Esophagus muscularis mucosa (tissue), 4 donors: ENCODE measurements around the gene ST7. TPM values are rescaled to one million over a fixed set of nuclear protein-coding genes. Genes with fewer than 3 reads are reported as not detected.

Experiments used
- DNase-seq: peaks from one replicate; pipeline ENCODE4 v3.0.0-alpha.2; 2017; ENCODE audit errors: extremely low spot score
- H3K27ac ChIP-seq, 4 donors: fragments of 200-600 bp; sonication (generic); replicated peaks in 1 of 4; 1 replicate in 3 of 4; 2 replicates in 1 of 4; pipeline ENCODE4 v1.5.1; 2016 to 2019; ENCODE audit warnings: mild to moderate bottlenecking in 1 of 4
- H3K27me3 ChIP-seq, 4 donors: fragments of 200-600 bp; sonication (generic); one replicate each; pipeline versions ENCODE4 v1.5.1 to v1.6.0; 2016 to 2019
- H3K36me3 ChIP-seq, 4 donors: fragments of 200-600 bp; sonication (generic); one replicate each; pipeline ENCODE4 v1.5.1; 2016 to 2019
- H3K4me1 ChIP-seq, 4 donors: fragments of 200-600 bp; sonication (generic); one replicate each; pipeline ENCODE4 v1.5.1; 2016 to 2019
- H3K4me3 ChIP-seq, 4 donors: fragments of 200-600 bp; sonication (generic); 1 replicate in 2 of 4; 2 replicates in 2 of 4; pipeline ENCODE4 v1.5.1; 2016 to 2019; ENCODE audit warnings: mild to moderate bottlenecking in 4 of 4, moderate library complexity in 1 of 4
- H3K9me3 ChIP-seq, 4 donors: fragments of 200-600 bp; sonication (generic); 1 replicate in 3 of 4; 2 replicates in 1 of 4; pipeline ENCODE4 v1.5.1; 2016 to 2019
- EP300 ChIP-seq: sonication (generic); formaldehyde crosslinking; IDR thresholded peaks from one replicate; pipeline ENCODE4 v1.6.1; 2017; ENCODE audit warnings: antibody characterized with exemption
- POLR2A ChIP-seq: fragments of 450-650 bp; IDR thresholded peaks from one replicate; pipeline ENCODE4 v1.6.1; 2017; ENCODE audit warnings: antibody characterized with exemption, moderate library complexity, mild to moderate bottlenecking, low read depth
- POLR2AphosphoS5 ChIP-seq, 2 donors: sonication (generic); formaldehyde crosslinking; IDR thresholded peaks; one replicate each; pipeline ENCODE4 v1.6.1; 2017; ENCODE audit warnings: antibody characterized with exemption in 2 of 2
- WGBS: methylation state at CpG from one replicate; pipeline ENCODE4 v1.1.5; 2018; 5-methylcytosine and 5-hydroxymethylcytosine counted together
- intact Hi-C: fragments of 100-400 bp; cut with DNase I; formaldehyde crosslinking; loops from one replicate; pipeline ENCODE4 v1.15.1; 2023
- total RNA-seq, 4 donors: library from RNA; depleted of rRNA; stranded (reverse); fragments of >200 nt; gene quantifications; one replicate each; pipeline versions ENCODE4 v1.1.0 to v1.2.1, GENCODE V29; 2016
- TF ChIP-seq, protein P1 (sequence below), 3 experiments: fragments of 200-600 bp in 2 of 3; fragments of 450-650 bp in 1 of 3; sonication (generic) in 2 of 3; IDR thresholded peaks; one replicate each; pipeline ENCODE4 v1.5.1; 2017 to 2019; ENCODE audit warnings: antibody characterized with exemption in 3 of 3, mild to moderate bottlenecking in 2 of 3, moderate library complexity in 1 of 3

Gene ST7
- total RNA-seq, 4 donors from 2014 or later: 16.9 to 22.0 (median 18.2) TPM

DNA sequence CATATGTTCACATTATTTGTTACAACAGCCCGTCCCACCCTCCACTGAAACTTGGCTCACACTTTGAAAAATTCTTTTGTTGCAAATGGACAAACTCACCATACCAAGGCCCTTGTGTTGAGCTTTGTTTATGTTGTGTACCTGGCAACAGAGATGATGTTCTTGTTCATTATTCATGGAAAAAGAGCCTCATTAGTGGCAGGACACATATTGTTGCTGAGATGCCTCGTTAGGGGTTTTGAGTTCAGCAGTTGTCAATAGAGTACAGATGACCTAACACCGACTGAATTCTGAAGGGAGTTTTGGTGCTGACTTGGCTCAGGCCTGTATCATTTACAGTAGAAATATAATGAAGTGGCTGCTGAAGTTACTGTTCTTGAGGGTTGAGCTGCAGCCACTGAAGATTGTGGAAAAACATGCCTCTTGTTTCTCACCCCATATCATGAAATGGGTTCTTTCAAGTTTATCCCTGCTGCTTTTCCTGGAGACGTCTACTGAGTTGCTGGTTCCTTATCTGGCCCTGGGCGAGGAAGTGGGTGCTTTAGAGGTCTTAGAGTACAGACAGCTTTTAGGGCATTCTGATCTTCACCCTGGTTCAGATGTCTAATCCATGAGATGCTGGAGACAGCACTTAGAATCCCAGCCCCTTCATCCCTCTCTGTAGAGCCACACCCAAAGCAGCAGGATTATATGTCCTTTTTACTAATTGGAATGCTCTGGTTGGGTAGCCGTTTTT is 219.9 kb downstream of the ST7 start:
- TF ChIP-seq POLR2A: no peak
- no peak for TF ChIP-seq EP300
- TF ChIP-seq POLR2AphosphoS5 (IDR thresholded peaks at IDR 0.05): no peak
- TF ChIP-seq, protein P1, sequence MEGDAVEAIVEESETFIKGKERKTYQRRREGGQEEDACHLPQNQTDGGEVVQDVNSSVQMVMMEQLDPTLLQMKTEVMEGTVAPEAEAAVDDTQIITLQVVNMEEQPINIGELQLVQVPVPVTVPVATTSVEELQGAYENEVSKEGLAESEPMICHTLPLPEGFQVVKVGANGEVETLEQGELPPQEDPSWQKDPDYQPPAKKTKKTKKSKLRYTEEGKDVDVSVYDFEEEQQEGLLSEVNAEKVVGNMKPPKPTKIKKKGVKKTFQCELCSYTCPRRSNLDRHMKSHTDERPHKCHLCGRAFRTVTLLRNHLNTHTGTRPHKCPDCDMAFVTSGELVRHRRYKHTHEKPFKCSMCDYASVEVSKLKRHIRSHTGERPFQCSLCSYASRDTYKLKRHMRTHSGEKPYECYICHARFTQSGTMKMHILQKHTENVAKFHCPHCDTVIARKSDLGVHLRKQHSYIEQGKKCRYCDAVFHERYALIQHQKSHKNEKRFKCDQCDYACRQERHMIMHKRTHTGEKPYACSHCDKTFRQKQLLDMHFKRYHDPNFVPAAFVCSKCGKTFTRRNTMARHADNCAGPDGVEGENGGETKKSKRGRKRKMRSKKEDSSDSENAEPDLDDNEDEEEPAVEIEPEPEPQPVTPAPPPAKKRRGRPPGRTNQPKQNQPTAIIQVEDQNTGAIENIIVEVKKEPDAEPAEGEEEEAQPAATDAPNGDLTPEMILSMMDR (IDR thresholded peaks at IDR 0.05): no peak
- 77% methylated on average over 6 of the region's 6 CpGs for WGBS
- Histone ChIP-seq H3K27ac (no peak overlapping the region), H3K9me3 (no peaks in the 10 kb centered on the region), H3K4me1 (peaks cover 0 to 12% (median 6%) of the 10 kb centered on the region in 4 donors), H3K36me3 (peaks cover 0 to 17% (median 10%) of the 10 kb centered on the region in 4 donors), H3K4me3 (no peak overlapping the region), H3K27me3 (no peaks in the 10 kb centered on the region)
- no peak for DNase-seq
- intact Hi-C loops: no loop called here

GRCh38 chr7:117176206-117176605 is 222.9 kb downstream of the ST7 start:
- no peak overlapping the region for H3K27ac ChIP-seq
- peaks cover 0 to 12% (median 6%) of the 10 kb centered on the region in 4 donors for H3K4me1 ChIP-seq
- H3K27me3 ChIP-seq: no peaks in the 10 kb centered on the region
- H3K4me3 ChIP-seq: no peak overlapping the region
- peaks cover 0 to 14% (median 9%) of the 10 kb centered on the region in 4 donors for H3K36me3 ChIP-seq
- TF ChIP-seq POLR2A (no peak), POLR2AphosphoS5 (IDR thresholded peaks at IDR 0.05) (no peak), EP300 (no peak)
- TF ChIP-seq, protein P1 (IDR thresholded peaks at IDR 0.05): no peak
- WGBS: 46% methylated on average over 2 of the region's 2 CpGs
- no peaks in the 10 kb centered on the region for H3K9me3 ChIP-seq
- no peak for DNase-seq
- intact Hi-C loops: no loop called here

DNA sequence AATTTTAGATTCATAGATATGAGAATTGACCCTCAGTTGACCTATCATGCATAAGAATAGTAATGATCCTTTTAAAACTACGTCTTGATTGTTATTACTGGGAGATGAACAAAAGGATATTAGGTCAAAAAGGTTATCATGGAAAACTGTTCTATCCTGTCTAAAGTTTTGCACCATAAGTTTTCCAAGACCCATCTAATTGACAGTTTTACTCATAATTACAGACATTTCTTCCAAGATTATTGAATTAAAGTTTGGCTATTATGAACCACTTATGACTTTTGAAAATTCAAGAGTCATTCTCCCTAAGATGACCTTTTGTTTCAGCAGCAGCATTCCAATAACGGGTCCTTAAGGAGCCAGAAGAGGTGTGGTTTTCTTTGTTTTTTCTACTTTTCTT is 225.3 kb downstream of the ST7 start:
- H3K9me3 ChIP-seq: no peaks in the 10 kb centered on the region
- no peak overlapping the region for H3K4me3 ChIP-seq
- intact Hi-C loops: no loop called here
- 86% methylated on average over 2 of the region's 2 CpGs for WGBS
- no peak for DNase-seq
- H3K4me1 ChIP-seq: no peaks in the 10 kb centered on the region
- no peaks in the 10 kb centered on the region for H3K36me3 ChIP-seq
- no peaks in the 10 kb centered on the region for H3K27me3 ChIP-seq
- no peak overlapping the region for H3K27ac ChIP-seq
- TF ChIP-seq POLR2AphosphoS5 (IDR thresholded peaks at IDR 0.05): no peak
- TF ChIP-seq, protein P1 (IDR thresholded peaks at IDR 0.05): no peak
- no peak for TF ChIP-seq POLR2A
- TF ChIP-seq EP300: no peak

- no peak overlapping the region for H3K27ac ChIP-seq
- no peak for DNase-seq
- H3K4me3 ChIP-seq: no peak overlapping the region
- WGBS: 94% methylated on average over 2 of the region's 2 CpGs
- H3K36me3 ChIP-seq: no peaks in the 10 kb centered on the region
- intact Hi-C loops: no loop called here
- no peaks in the 10 kb centered on the region for H3K9me3 ChIP-seq
- TF ChIP-seq, protein P1 (IDR thresholded peaks at IDR 0.05): no peak
- TF ChIP-seq POLR2AphosphoS5 (IDR thresholded peaks at IDR 0.05): no peak
- TF ChIP-seq POLR2A: no peak
- no peak for TF ChIP-seq EP300
- no peaks in the 10 kb centered on the region for H3K27me3 ChIP-seq
- H3K4me1 ChIP-seq: no peaks in the 10 kb centered on the region
Measured at GRCh38 chr7:117179701-117180100, 226.4 kb downstream of the ST7 start.

DNA sequence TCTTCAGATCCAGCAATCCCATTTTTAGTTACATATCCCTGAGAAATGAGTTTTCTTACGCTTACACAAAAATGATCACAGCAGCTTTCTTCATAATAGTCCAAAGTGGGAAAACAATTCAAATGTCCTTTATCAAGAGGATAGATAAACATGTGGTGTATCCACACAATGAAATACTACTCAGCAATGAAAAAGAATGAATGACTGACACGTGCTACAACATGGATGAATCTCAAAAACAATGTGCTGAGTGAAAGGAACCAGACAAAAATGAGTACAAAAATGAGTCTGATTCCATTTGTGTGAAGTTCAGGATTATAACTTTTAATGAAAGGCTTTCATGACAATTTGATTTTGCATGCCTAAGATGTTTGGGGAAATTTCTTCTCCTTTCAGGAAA is 230.4 kb downstream of the ST7 start:
- H3K4me1 ChIP-seq: no peaks in the 10 kb centered on the region
- H3K9me3 ChIP-seq: no peaks in the 10 kb centered on the region
- intact Hi-C loops: no loop called here
- DNase-seq: no peak
- no peak overlapping the region for H3K4me3 ChIP-seq
- no peaks in the 10 kb centered on the region for H3K36me3 ChIP-seq
- TF ChIP-seq POLR2A: no peak
- TF ChIP-seq POLR2AphosphoS5 (IDR thresholded peaks at IDR 0.05): no peak
- no peak for TF ChIP-seq EP300
- TF ChIP-seq, protein P1 (IDR thresholded peaks at IDR 0.05): no peak
- no peaks in the 10 kb centered on the region for H3K27me3 ChIP-seq
- WGBS: 95% methylated on average over 2 of the region's 2 CpGs
- H3K27ac ChIP-seq: no peak overlapping the region
